HepG2 (cell line): ENCODE data around the gene TMCC1. TPM values are rescaled to one million over a fixed set of nuclear protein-coding genes. Genes with fewer than 3 reads are reported as not detected.
A peak's percentile ranks its signal among the peaks of the same experiment; 100 is the strongest.

Experiments
- ATAC-seq: fragments of 200-7000 bp; cut with Tn5 transposase; 3 replicates; pipeline ENCODE4 v1.9.1; 2020; ENCODE audit warnings: mild to moderate bottlenecking, moderate library complexity
- BruUV-seq: library from RNA; stranded (reverse); fragments of 400-500 nt; replicated peaks from 2 replicates; lab custom pipeline; 2021; lab: Mats Ljungman, UMichigan
- CTCF ChIA-PET: fragments of 300-600 bp; formaldehyde crosslinking; extraction: SDS; loops from one replicate; lab custom pipeline; 2021; ENCODE audit warnings: low total read pairs, inconsistent platforms, low intra/inter-chr PET ratio; lab: Yijun Ruan, JAX
- POLR2A ChIA-PET: fragments of 350-600 bp; sonication (Branson Sonifier 250); formaldehyde crosslinking; loops from one replicate; lab custom pipeline; 2020; ENCODE audit warnings: antibody characterized with exemption, inconsistent platforms; lab: Yijun Ruan, JAX
- DNase-seq: peaks from one replicate; pipeline ENCODE4 v3.0.0-alpha.2; 2015; ENCODE audit warnings: low spot score
- FAIRE-seq: peaks from 3 replicates; lab custom pipeline; 2011; peaks lifted over from hg19 to GRCh38; lab: Jason Lieb, UNC
- H2AFZ ChIP-seq: one replicate; pipeline ENCODE4 v1.6.1; 2011; ENCODE audit warnings: low read length, inconsistent platforms
- H3K27ac ChIP-seq: fragments of 300-600 bp; 3 replicates; pipeline ENCODE4 v1.8.0; 2011; ENCODE audit warnings: mixed run types, mild to moderate bottlenecking, mixed read lengths, low read length, inconsistent platforms; ENCODE audit not compliant: insufficient read depth; ENCODE audit errors: extremely low read length
- H3K27me3 ChIP-seq, 2 experiments: fragments of 200-600 bp in 1 of 2; 2 replicates in 1 of 2; 3 replicates in 1 of 2; pipeline versions ENCODE4 v1.6.0 to v1.8.0; 2011; ENCODE audit warnings: low read length in 2 of 2, mild to moderate bottlenecking in 2 of 2, moderate library complexity in 2 of 2, inconsistent platforms in 1 of 2; ENCODE audit not compliant: insufficient read depth in 2 of 2, control insufficient read depth in 1 of 2
- H3K36me3 ChIP-seq, 2 experiments: fragments of 200-600 bp in 1 of 2; replicated peaks in 1 of 2; 2 replicates in 1 of 2; 3 replicates in 1 of 2; pipeline versions ENCODE4 v1.5.1 to v1.8.0; 2011; ENCODE audit warnings: low read length in 2 of 2, inconsistent platforms in 1 of 2; ENCODE audit not compliant: insufficient read depth in 2 of 2, control insufficient read depth in 1 of 2
- H3K4me1 ChIP-seq: 2 replicates; pipeline ENCODE4 v1.5.1; 2012; ENCODE audit warnings: low read length, inconsistent platforms; ENCODE audit not compliant: insufficient read depth
- H3K4me2 ChIP-seq: 2 replicates; pipeline ENCODE4 v1.6.0; 2011; ENCODE audit warnings: low read depth, low read length, inconsistent platforms
- H3K4me3 ChIP-seq, 3 experiments: fragments of 200-600 bp in 1 of 3; sonication (generic), shearing (Covaris generic) in 1 of 3; replicated peaks in 1 of 3; 2 replicates each; pipeline ENCODE4 v1.5.1; 2011 to 2016; ENCODE audit warnings: low read length in 3 of 3, inconsistent platforms in 2 of 3, low read depth in 2 of 3, mild to moderate bottlenecking in 2 of 3, control low read depth in 1 of 3, mixed read lengths in 1 of 3; ENCODE audit not compliant: insufficient read depth in 1 of 3
- H3K79me2 ChIP-seq: one replicate; pipeline ENCODE4 v1.6.1; 2011; ENCODE audit warnings: low read length, inconsistent platforms; ENCODE audit not compliant: insufficient read depth
- H3K9ac ChIP-seq: 2 replicates; pipeline ENCODE4 v1.6.0; 2011; ENCODE audit warnings: mild to moderate bottlenecking, low read depth, low read length, inconsistent platforms; ENCODE audit not compliant: insufficient read depth
- H3K9me3 ChIP-seq: 2 replicates; pipeline ENCODE4 v1.5.1; 2012; ENCODE audit warnings: mild to moderate bottlenecking, low read length
- H4K20me1 ChIP-seq: 2 replicates; pipeline ENCODE4 v1.6.0; 2011; ENCODE audit warnings: inconsistent platforms, mild to moderate bottlenecking, low read length, moderate library complexity; ENCODE audit not compliant: insufficient read depth
- CEBPB ChIP-seq: IDR thresholded peaks from 2 replicates; pipeline ENCODE4 v1.6.1; 2011; ENCODE audit warnings: low read depth, low read length, improper control_type of control experiment, borderline replicate concordance
- CEBPG ChIP-seq: IDR thresholded peaks from 2 replicates; pipeline ENCODE4 v1.6.1; 2016
- DDIT3 ChIP-seq: sonication (generic); formaldehyde crosslinking; IDR thresholded peaks from 2 replicates; pipeline ENCODE4 v1.4.0; 2020; ENCODE audit warnings: mild to moderate bottlenecking, missing genetic modification reagents
- HDAC6 ChIP-seq: fragments of 200-600 bp; sonication (generic); IDR thresholded peaks from 2 replicates; pipeline ENCODE4 v1.7.0; 2017; ENCODE audit warnings: mild to moderate bottlenecking, antibody characterized with exemption, low read length, low read depth
- IKZF1 ChIP-seq: fragments of 450-650 bp; IDR thresholded peaks from 2 replicates; pipeline ENCODE4 v1.7.1; 2016
- SAFB2 ChIP-seq: sonication (generic); formaldehyde crosslinking; IDR thresholded peaks from 2 replicates; pipeline ENCODE4 v1.5.1; 2020; ENCODE audit warnings: missing genetic modification reagents, low read depth, mild to moderate bottlenecking, borderline replicate concordance
- U2AF2 ChIP-seq: fragments of 200-400 bp; formaldehyde crosslinking; IDR thresholded peaks from 2 replicates; pipeline ENCODE4 v1.6.1; 2017; ENCODE audit warnings: low read depth, mild to moderate bottlenecking, low read length
- ZNF362 ChIP-seq: sonication (generic); formaldehyde crosslinking; IDR thresholded peaks from 2 replicates; pipeline ENCODE4 v1.4.0; 2020; ENCODE audit warnings: missing genetic modification reagents, mild to moderate bottlenecking, borderline replicate concordance
- ZNF382 ChIP-seq: sonication (generic); formaldehyde crosslinking; IDR thresholded peaks from 2 replicates; pipeline ENCODE4 v1.5.0; 2020; ENCODE audit warnings: missing genetic modification reagents, mild to moderate bottlenecking, borderline replicate concordance
- ZNF430 ChIP-seq: sonication (generic); formaldehyde crosslinking; IDR thresholded peaks from 2 replicates; pipeline ENCODE4 v1.9.0; 2021; ENCODE audit warnings: mild to moderate bottlenecking, missing genetic modification reagents
- ZNF83 ChIP-seq: sonication (generic); formaldehyde crosslinking; IDR thresholded peaks from 2 replicates; pipeline ENCODE4 v1.4.0; 2020; ENCODE audit warnings: missing genetic modification reagents, mild to moderate bottlenecking, borderline replicate concordance
- WGBS: methylation state at CpG from one replicate; pipeline ENCODE4 v1.1.6; 2017; ENCODE audit warnings: low lambda C conversion rate; 5-methylcytosine and 5-hydroxymethylcytosine counted together
- in situ Hi-C: cut with HindIII; loops from 2 replicates; pipeline ENCODE4 v1.10.0; 2017; ENCODE audit warnings: low pct_unique_long_range_greater_than_20kb; ENCODE audit not compliant: extremely low pct_ligation_motif_present
- intact Hi-C: fragments of 100-400 bp; cut with micrococcal nuclease; formaldehyde crosslinking; loops from one replicate; pipeline ENCODE4 v1.10.0; 2022; ENCODE audit not compliant: unreplicated experiment
- polyA plus RNA-seq, 8 experiments: library from polyadenylated mRNA; depleted of rRNA in 3 of 8; stranded (reverse) in 7 of 8; unstranded in 1 of 8; fragments of >200 nt; fragmentation: Illumina TruSeq in 4 of 8; extraction: Trizol in 4 of 8; gene quantifications; 2 replicates each; pipeline versions ENCODE4 v1.2.1 to v1.2.3, GENCODE V29; 2011 to 2016; ENCODE audit warnings: low read depth in 4 of 8, missing spikeins in 1 of 8, mixed read lengths in 1 of 8; ENCODE audit not compliant: insufficient read depth in 1 of 8
- total RNA-seq, 5 experiments: library from RNA; depleted of rRNA; stranded (reverse); fragments of >200 nt; fragmentation: Illumina TruSeq; extraction: Trizol; gene quantifications; 2 replicates each; pipeline ENCODE4 v1.2.3, GENCODE V29; 2016; ENCODE audit warnings: low read depth in 1 of 5

Gene TMCC1
- total and polyA plus RNA-seq, 2 of the 13 experiments (the other 11 are each of a cell fraction or from before 2014, with no cell fraction given) = 12.1 to 264 TPM

- intact Hi-C loops (no loop called here), in situ Hi-C loops (no loop called here)
- Histone ChIP-seq H3K27ac (no peak overlapping the region), H3K27me3 (no peaks in the 10 kb centered on the region), H3K4me1 (peaks cover 22% of the 10 kb centered on the region), H4K20me1 (no peaks in the 10 kb centered on the region), H3K9me3 (peaks cover 11% of the 10 kb centered on the region), H3K4me3 (no peak overlapping the region), H3K9ac (no peak overlapping the region), H2AFZ (no peak overlapping the region), H3K4me2 (no peak overlapping the region), H3K36me3 (peaks cover 0 to 3% of the 10 kb centered on the region in 2 experiments; a peak in 2 of 5 replicates), H3K79me2 (no peaks in the 10 kb centered on the region)
- peak; percentile 44 for TF ChIP-seq CEBPG (CRISPR knock-in tag)
- no peak for TF ChIP-seq IKZF1
- TF ChIP-seq ZNF430 (CRISPR knock-in tag) = no peak
- peak; percentile 74 for TF ChIP-seq CEBPB
- TF ChIP-seq ZNF382 = no peak
- no peak for TF ChIP-seq SAFB2
- FAIRE-seq = no peak
- no peak for ATAC-seq
- CTCF ChIA-PET = no interaction called here
- no TSS peak for BruUV-seq
- POLR2A ChIA-PET = no interaction called here
- WGBS = 100% methylated on average over 2 of the region's 2 CpGs
- no peak for DNase-seq
Measured at GRCh38 chr3:129695230-129695629, 198.3 kb downstream of the TMCC1 start.

- TF ChIP-seq DDIT3 (CRISPR knock-in tag) = no peak
- TF ChIP-seq ZNF83 (CRISPR knock-in tag) = no peak
- no peak for TF ChIP-seq HDAC6
- no peak for TF ChIP-seq U2AF2
- no peak for TF ChIP-seq ZNF362
- TF ChIP-seq, all 625 proteins: peak for 0
- 84% methylated on average over 5 of the region's 5 CpGs for WGBS
- CTCF ChIA-PET = no interaction called here
- Histone ChIP-seq H3K27me3 (no peaks in the 10 kb centered on the region), H3K4me3 (no peak overlapping the region), H4K20me1 (no peaks in the 10 kb centered on the region), H3K79me2 (no peaks in the 10 kb centered on the region), H2AFZ (no peak overlapping the region), H3K4me1 (peaks cover 32% of the 10 kb centered on the region), H3K36me3 (peaks cover 0 to 3% of the 10 kb centered on the region in 2 experiments; a peak in 2 of 5 replicates), H3K4me2 (no peak overlapping the region), H3K27ac (no peak overlapping the region), H3K9me3 (peaks cover 11% of the 10 kb centered on the region), H3K9ac (no peak overlapping the region)
- in situ Hi-C loops (no loop called here), intact Hi-C loops (loop anchor here (5.0 kb wide), 1 partner anchor 38 kb away; no protein-coding TSS in a partner anchor)
- ATAC-seq = no peak
- no peak for FAIRE-seq
- POLR2A ChIA-PET = no interaction called here
- DNase-seq = no peak
- BruUV-seq = no TSS peak
Measured at GRCh38 chr3:129694228-129694627, 199.3 kb downstream of the TMCC1 start.
